ENCODE data around the gene ARFGAP3.

ARFGAP3 gene

DNA sequence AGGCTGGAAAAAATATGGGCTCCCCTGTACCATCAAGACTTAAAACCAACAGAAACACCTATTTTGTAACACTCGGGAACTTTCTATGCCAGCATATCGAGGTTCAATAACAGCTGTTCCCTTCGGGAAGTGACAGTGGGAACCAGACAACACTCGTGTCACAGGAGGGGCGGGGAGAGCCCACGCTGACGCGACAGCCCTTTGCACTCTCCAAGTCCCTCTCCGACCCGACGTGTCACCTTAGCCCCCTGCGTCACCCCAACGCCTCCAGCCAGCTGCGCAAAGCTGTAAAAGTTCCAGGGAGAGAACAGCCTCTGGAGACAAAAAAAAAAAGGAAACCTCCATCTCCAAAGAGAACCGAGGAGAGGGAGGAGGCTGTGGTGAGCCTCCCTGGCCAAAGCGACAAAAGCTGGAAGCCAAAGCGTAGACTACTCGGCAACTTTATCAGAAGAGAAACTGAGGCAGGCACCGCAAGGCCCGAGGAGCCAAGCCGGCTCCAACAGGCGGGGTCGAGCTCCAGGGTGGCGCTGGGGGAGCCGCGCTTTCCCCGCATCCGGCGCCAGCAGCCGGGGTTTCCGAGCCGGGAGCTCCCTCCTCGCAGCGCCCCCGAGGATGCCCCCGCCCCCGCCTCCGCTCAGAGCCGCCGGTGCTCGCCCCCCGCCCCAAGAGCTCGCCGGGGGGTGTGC lies 751 bp downstream of the ARFGAP3 start:
- TF ChIP-seq, protein P1, sequence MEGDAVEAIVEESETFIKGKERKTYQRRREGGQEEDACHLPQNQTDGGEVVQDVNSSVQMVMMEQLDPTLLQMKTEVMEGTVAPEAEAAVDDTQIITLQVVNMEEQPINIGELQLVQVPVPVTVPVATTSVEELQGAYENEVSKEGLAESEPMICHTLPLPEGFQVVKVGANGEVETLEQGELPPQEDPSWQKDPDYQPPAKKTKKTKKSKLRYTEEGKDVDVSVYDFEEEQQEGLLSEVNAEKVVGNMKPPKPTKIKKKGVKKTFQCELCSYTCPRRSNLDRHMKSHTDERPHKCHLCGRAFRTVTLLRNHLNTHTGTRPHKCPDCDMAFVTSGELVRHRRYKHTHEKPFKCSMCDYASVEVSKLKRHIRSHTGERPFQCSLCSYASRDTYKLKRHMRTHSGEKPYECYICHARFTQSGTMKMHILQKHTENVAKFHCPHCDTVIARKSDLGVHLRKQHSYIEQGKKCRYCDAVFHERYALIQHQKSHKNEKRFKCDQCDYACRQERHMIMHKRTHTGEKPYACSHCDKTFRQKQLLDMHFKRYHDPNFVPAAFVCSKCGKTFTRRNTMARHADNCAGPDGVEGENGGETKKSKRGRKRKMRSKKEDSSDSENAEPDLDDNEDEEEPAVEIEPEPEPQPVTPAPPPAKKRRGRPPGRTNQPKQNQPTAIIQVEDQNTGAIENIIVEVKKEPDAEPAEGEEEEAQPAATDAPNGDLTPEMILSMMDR (conservative IDR thresholded peaks at IDR 0.05; ENCODE audit: low read depth), result no peak
- ChIA-PET POLR2A (ENCODE audit: low non-redundant PET) (no interaction called here), CTCF (interaction anchor here (0.6 kb wide), 1 partner anchor 484 kb away, joined by 3 read pairs; no protein-coding TSS in a partner anchor)
- peak overlapping the region; percentile 92 for H3K27ac ChIP-seq
- peak; percentile 13 for DNase-seq (ENCODE audit: low spot score)

- TF ChIP-seq, protein P1 (conservative IDR thresholded peaks at IDR 0.05; ENCODE audit: low read depth), result no peak
- ChIA-PET POLR2A (ENCODE audit: low non-redundant PET) (no interaction called here), CTCF (interaction anchor here (0.6 kb wide), 1 partner anchor 483 kb away, joined by 3 read pairs; no protein-coding TSS in a partner anchor)
- DNase-seq (ENCODE audit: low spot score), result no peak
- H3K27ac ChIP-seq, result peak overlapping the region; percentile 92
These were observed 1.4 kb downstream of the ARFGAP3 start for GRCh38 chr22:42855721-42856120.

DNA sequence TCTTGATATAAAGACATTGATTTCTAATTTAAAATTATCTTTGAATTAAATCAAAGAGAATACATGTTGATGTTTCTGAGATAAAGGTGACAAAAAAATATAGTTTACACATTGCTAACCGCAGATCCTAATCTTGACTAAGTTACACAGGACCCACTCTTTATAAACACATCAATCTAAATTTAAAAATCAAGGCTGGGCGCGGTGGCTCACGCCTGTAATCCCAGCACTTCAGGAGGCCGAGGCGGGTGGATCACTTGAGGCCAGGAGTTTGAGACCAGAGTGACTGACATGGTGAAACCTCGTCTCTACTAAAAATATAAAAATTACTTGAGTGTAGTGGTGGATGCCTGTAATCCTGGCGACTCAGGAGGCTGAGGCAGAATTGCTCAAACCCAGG lies 1.9 kb downstream of the ARFGAP3 start:
- ChIA-PET CTCF (no interaction called here), POLR2A (ENCODE audit: low non-redundant PET) (no interaction called here)
- TF ChIP-seq, protein P1 (conservative IDR thresholded peaks at IDR 0.05; ENCODE audit: low read depth), result no peak
- no peak for DNase-seq (ENCODE audit: low spot score)
- H3K27ac ChIP-seq, result peak overlapping the region; percentile 92

- TF ChIP-seq, protein P1 (conservative IDR thresholded peaks at IDR 0.05; ENCODE audit: low read depth), result no peak
- no peak overlapping the region for H3K27ac ChIP-seq
- no peak for DNase-seq (ENCODE audit: low spot score)
- ChIA-PET POLR2A (ENCODE audit: low non-redundant PET) (no interaction called here), CTCF (interaction anchor here (0.6 to 0.7 kb wide), 2 partner anchors 33 to 179 kb away, joined by 3 read pairs; no protein-coding TSS in a partner anchor)
These were observed 8.0 kb downstream of the ARFGAP3 start for GRCh38 chr22:42848941-42849550.

- DNase-seq (ENCODE audit: low spot score), result no peak
- CTCF ChIA-PET, result interaction anchor here (0.5 kb wide), 2 partner anchors 16 to 106 kb away, joined by 3 to 4 read pairs; no protein-coding TSS in a partner anchor
- TF ChIP-seq, protein P1 (conservative IDR thresholded peaks at IDR 0.05; ENCODE audit: low read depth), result no peak
- H3K27ac ChIP-seq, result no peak overlapping the region
- POLR2A ChIA-PET (ENCODE audit: low non-redundant PET), result no interaction called here
These were observed 10.0 kb downstream of the ARFGAP3 start for GRCh38 chr22:42847110-42847509.

DNA sequence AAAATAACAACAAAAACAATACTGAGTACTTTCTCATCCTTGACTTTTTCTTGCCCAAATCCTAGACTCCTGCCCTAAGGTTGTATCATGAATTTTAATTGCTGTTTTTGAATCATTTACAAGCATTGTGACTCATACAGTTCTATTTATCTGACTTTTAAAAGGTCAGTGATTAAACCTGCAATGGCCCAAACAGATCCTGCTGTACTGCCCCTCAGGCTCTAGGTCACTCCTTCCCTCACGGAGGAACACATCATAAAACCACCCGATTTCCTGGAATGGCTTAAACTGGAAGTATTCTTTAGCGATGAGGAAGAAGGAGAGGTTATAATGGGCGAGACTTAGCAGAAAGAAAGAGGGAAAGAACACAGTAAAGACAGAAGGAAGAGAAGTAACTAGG lies 12.3 kb downstream of the ARFGAP3 start:
- ChIA-PET POLR2A (ENCODE audit: low non-redundant PET) (interaction anchor here (0.6 kb wide), 1 partner anchor 26 kb away, joined by 3 read pairs; no protein-coding TSS in a partner anchor), CTCF (interaction anchor here (0.6 kb wide), 1 partner anchor 20 kb away, joined by 6 read pairs; no protein-coding TSS in a partner anchor)
- DNase-seq (ENCODE audit: low spot score), result peak; percentile 41
- no peak overlapping the region for H3K27ac ChIP-seq
- TF ChIP-seq, protein P1 (conservative IDR thresholded peaks at IDR 0.05; ENCODE audit: low read depth), result no peak

Measured in RWPE1 (cell line).